GM12865 (cell line): ENCODE measurements around the gene PI4KB.
"Not testable (repeated sequence)": the region's sequence is repeated elsewhere in the genome, so short reads cannot be mapped to it uniquely, and the experiment has no call there.

Experiments
- DNase-seq: peaks from one replicate; pipeline ENCODE4 v3.0.0; 2010; ENCODE audit warnings: low read depth
- H3K4me3 ChIP-seq: 2 replicates; pipeline ENCODE4 v1.5.1; 2011; ENCODE audit warnings: mild to moderate bottlenecking, low read depth, low read length, control low read depth
- CTCF ChIP-seq: IDR thresholded peaks from 2 replicates; pipeline ENCODE4 v1.5.1; 2011; ENCODE audit warnings: low read length, control low read depth, low read depth, inconsistent platforms; ENCODE audit not compliant: insufficient read depth; ENCODE audit errors: missing control alignments

PI4KB gene

GRCh38 chr1:151284013-151284577, 43.1 kb downstream of the PI4KB start:
- H3K4me3 ChIP-seq, result peak overlapping the region; percentile 85

DNA sequence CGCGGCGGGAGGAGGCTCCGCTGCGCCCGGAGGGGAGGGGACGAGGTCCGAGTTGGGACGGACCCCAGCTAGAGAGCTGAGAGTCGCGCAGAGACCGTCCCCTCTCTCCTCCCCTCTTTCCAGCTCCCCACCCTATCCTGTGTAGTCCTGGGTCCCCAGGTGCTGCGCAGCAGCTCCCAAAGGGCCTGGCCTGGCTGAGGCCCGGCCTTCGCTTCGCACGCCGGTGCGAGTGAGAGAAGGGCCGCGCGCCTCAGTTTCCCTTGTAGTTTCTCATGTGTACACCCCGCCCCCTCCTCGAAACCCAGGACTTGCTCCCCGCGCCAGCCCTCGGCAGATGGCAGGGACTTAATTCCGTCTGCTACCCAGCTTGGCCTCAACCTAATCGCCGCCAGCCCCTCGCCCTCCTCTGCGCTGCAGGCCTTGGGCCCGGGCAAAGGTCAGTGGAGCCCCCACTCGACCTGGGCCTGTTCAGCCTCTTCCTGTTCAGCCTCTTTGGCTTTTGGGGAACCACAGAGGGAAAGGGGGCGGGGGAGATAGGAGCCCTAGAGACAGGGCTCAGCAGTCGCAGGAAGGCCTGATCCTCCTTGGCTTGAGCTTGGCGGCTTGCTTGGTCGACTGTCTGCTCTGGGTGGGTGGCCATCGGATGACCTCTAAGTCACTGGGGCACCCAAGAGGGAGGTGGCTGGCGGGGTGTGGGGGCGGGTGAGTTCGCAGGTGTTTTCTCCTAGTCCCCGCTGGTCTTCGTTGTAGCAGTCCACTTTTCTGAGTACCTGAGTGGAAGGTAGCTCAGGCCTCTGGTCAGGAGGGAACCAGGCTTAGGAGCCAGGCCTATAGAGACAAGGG, 44.1 kb downstream of the PI4KB start:
- DNase-seq, result peak; percentile 57
- no peak for TF ChIP-seq CTCF
- H3K4me3 ChIP-seq, result peak overlapping the region; percentile 85

More at GRCh38 chr1:151284013-151284577, 43.1 kb downstream of the PI4KB start:
- TF ChIP-seq CTCF, result no peak
- no peak for DNase-seq

DNA sequence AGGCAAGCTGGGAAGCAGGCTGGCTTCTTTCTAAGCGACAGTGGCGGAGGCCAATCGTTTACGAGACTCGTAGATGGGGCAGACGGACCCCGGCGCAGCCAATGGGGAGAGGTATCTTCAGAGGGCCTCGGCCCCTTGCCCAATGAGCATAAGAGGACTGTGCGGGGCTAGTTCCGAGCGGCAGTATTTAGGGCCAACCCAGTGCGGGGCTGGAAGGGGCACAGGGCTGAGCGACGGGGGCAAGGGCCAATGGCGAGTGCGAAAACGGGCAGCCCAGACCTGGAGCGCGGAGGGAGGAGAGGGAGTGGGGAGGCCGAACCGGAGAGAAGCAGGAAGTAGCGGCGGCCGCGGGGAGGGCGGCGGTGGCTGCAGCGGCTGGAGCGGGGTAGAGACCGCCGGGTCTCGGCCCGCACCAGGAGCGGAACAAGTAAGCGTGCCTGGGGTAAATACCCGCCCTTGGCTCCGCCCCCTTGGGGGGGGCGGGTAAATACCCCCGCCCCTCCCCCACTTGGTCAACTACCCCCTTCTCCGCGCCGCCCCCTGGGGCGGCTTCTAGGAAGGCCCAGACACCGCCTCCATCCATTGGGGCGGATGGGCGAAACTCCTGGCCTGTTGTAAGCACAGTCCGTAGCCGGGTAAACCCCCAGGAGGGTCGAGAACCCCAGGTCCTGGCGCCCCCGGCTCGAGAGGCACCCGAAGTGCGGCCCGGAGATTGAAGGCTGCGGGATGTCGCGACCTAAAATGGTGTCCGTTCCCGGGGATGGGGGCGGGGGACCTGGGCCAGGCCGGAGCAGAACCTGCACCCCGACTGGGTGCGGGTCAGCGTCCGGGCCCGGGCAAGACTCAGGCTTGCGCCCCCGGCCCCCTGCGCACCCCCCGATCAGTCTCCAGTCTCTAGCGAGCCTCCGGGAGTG, 45.0 kb downstream of the PI4KB start, which contains the start of gene ZNF687:
TSS of gene ZNF687 (plus strand) at position 331 of the 914 bp plus-strand sequence. CDS start 3,993 bp downstream, outside the sequence.
- peak within 1 kb of the TSS; percentile 85 for H3K4me3 ChIP-seq
- peak; percentile 100 for DNase-seq
- TF ChIP-seq CTCF, result no peak

- TF ChIP-seq CTCF, result peak; percentile 1
- DNase-seq, result peak; percentile 99
- peak overlapping the region; percentile 64 for H3K4me3 ChIP-seq
Observed at GRCh38 chr1:151281225-151281968, 45.8 kb downstream of the PI4KB start.

DNA sequence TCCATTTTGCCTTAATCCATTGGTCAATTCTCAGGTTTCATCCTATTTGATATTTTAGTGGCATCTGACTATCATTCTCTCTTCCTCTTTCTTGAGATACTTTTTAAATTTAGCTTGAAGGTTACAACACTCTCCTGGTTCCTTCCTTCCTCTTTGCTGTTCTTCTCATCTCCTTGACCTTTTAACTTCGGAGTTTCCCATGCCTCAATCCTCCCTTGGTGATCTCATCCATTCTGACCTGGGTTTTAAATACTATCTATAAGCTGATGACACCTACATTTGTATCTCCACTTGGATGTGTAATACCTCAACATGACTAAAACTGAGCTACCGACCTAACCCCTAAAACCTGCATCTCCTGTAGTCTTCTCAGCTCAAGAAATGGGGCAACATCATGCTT, 50.0 kb downstream of the PI4KB start:
- peak; percentile 71 for DNase-seq
- TF ChIP-seq CTCF, result no peak
- no peak overlapping the region for H3K4me3 ChIP-seq

GRCh38 chr1:151275341-151275740, 51.9 kb downstream of the PI4KB start:
- H3K4me3 ChIP-seq, DNase-seq: not testable (repeated sequence)
